GM12874 (cell line): Measurements from ENCODE around the gene CFAP20DC.

Source experiments
- TF ChIP-seq, protein P1 (sequence below): IDR thresholded peaks from 2 replicates; pipeline ENCODE4 v1.5.1; 2011; ENCODE audit warnings: low read depth, mild to moderate bottlenecking, control low read depth, low read length, moderate library complexity; ENCODE audit not compliant: insufficient read depth

Gene CFAP20DC

GRCh38 chr3:58962040-58962651, 87.7 kb downstream of the CFAP20DC start:
- TF ChIP-seq, protein P1, sequence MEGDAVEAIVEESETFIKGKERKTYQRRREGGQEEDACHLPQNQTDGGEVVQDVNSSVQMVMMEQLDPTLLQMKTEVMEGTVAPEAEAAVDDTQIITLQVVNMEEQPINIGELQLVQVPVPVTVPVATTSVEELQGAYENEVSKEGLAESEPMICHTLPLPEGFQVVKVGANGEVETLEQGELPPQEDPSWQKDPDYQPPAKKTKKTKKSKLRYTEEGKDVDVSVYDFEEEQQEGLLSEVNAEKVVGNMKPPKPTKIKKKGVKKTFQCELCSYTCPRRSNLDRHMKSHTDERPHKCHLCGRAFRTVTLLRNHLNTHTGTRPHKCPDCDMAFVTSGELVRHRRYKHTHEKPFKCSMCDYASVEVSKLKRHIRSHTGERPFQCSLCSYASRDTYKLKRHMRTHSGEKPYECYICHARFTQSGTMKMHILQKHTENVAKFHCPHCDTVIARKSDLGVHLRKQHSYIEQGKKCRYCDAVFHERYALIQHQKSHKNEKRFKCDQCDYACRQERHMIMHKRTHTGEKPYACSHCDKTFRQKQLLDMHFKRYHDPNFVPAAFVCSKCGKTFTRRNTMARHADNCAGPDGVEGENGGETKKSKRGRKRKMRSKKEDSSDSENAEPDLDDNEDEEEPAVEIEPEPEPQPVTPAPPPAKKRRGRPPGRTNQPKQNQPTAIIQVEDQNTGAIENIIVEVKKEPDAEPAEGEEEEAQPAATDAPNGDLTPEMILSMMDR, result no peak

GRCh38 chr3:58955308-58955707, 94.5 kb downstream of the CFAP20DC start:
- TF ChIP-seq, protein P1, result no peak

GRCh38 chr3:58953288-58953687, 96.5 kb downstream of the CFAP20DC start:
- TF ChIP-seq, protein P1, result no peak

DNA sequence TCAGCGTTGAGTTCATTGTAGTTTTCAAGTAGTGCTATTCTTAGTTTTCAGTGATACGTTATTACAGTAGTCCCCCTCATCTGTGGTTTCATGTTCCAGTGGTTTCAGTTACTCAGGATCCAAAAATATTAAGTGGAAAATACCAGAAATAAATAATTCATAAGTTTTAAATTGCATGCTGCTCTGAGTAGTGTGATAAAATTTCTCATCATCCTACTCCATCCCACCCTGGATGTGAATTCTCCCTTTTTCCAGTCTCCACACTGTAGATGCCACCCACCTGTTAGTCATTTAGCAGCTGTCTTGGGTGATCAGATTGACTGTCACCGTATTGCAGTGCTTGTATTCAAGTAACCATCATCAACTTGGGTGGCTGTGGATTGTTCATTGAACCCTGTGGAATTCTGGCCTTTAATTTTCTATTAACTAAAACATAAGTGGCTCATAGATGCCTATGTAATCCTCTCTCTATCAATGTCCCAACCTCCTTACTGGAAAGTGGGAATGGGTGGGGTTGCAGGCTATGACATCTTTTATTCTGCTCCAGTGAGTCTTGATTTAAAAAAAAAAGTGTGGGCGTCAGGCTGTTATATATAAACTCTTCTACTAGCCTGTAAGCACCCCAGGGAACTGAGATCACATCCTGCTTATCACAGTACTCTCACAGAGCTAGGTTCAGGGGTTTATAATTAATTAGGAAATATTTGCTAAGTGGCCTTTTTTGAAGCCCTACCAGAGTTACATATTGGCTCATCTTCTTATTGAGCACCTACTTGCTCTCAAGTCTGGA, 97.5 kb downstream of the CFAP20DC start:
- TF ChIP-seq, protein P1, result no peak

- TF ChIP-seq, protein P1, result no peak
Measured at GRCh38 chr3:58948018-58948417, 101.8 kb downstream of the CFAP20DC start.

GRCh38 chr3:58946875-58947274, 103.0 kb downstream of the CFAP20DC start:
- TF ChIP-seq, protein P1, result no peak

DNA sequence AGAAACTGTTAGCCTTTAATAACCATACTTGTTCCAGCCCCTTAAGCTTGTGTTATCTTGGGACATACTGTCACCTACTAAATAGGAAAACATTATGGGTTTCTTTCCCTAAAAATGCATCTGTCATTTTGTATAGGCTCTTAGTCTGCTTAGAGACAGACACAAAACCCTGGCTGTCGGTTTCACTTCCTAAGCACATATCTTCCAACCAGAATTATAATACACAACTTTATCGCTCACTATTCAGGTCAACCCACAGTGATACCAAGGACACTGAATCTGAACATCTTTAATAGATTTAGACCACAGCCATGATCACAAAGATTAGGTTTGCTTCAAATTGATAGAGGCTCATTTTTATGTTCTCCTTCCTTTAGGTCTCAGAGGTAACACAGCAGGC, 111.8 kb downstream of the CFAP20DC start:
- TF ChIP-seq, protein P1, result no peak
